ENCODE results near the gene DUSP10.

Gene DUSP10

DNA sequence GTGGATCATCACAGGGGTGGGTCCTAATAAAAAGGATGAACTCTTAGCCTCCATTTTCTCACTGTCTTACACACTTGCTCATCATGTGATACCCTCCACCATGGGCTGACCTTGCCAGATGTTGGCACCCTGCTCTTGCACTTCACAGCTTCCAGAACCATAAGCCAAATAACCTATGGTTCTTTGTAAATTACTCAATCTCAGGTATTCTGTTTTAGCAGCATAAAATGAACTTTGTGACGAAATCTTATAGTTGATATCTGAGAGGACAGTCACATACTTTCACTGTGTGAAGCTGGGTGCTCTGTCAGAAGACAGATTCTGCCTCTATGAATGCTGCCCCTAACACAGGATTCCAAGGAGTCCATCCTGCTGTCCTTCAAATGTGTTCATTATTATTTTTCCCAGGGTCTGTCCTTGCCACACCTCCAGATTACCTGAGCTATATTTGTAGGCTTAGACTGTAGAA lies 13.8 kb downstream of the DUSP10 start:
- no peak for DNase-seq

DNA sequence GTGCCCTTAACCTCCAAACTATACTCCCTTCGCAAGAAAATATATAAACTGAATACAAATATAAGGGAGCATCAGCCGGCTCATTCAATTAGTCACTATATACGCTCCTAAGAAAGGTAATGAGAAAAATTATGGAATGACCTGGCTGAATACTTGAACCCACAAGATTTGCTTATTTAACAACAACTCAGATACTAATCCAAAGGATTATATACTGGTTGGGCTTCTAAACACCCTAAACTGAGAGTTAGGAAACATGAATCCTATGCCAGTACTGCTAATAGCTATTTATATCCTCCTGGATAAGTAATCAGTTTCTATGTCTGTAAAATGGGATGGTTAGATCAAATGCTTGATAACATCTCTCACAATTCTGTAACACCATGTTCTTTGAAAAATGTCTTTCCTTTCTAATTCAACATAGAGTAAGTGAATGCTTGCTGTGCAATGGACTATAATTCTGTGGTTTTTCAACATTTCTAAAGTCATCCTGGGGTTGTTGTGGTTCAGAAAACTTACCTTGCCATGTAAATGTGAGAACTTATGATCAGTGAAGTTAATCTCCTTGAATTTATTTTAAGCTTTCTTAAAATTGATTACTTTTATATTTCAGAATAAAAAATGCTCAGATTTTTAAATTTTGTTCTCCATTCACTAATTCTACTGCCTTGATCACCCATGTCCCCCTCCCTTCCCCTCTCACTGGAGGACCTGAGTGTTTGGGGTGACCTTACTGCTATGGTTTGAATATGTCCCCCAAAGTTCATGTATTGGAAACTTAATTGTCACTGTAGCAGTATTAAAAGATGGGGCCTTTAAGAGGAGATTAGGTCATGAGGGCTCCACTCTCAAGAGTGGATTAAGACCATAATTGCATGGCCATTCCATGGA lies 14.5 kb downstream of the DUSP10 start:
- no peak for DNase-seq

DNA sequence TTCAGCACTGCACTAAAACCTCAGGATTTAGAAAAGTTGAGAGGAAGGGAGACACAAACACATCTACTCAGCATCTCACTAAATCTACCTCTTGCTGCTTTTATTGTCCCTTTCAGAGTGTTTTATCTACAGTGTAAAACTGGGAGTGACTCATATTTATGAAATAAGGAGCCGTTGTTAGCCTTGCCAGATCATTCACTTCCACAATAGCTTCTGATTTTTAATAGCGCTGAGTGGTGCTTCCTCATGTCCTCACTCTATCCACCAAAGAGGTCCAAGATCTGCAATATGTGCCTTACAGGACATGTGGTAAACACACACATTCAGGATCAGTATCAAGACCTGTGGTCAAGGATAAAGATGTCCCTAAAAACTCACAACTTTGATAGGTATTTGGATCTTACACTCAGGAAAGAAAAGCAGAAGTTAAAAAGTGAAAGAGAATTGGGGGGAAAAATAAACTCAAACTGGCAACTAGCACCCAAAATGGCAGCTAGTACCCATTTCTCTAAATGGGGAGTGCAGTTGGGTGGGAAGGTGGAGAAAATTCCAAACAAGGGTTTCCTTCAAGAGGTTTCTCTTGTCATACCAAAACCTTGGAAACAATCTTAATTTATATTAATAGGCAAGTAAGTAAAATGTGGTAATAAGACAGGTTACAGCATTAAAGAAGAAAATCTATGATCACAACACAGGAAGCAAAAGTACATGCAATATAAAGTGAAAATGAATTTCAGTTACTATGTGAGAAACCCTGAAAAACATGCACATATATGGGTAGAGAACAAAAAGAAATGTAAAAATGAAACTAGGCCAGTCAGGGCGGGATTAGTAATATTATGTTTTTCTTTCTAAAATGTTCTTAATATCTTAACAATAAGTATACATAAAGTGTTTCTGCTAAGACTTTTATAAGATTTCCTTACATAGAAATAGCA lies 15.9 kb downstream of the DUSP10 start:
- no peak for DNase-seq

DNA sequence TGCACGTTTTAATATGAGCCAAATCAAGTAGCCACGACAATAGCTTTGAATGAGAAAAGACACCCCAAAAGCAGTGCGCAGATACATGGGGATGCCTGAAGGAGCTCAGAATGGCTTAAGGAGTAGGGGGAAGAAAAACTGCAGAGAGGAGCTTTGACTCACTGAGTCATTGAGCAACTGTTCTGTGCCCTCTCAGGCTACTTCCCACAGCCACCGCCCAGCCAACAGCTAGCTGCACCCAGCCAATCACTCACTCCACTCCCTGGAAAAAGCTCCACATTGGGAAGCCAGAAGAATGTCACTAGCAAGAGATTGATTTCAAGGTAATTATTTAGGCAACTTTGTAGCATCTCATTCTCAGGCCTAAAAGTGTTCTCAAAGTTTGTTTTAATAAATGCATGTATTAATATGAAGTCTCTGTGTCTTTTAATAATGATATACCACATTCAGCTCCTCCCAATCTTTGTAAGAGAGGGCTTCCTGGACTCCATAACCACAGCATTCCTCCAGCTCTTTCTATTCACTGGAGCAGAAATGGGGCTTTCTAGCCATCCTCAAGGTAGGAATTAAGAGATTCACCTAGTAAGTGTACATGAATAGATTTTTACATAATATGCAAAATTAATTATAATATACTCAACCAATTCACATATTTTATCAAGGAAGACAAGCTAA lies 16.8 kb downstream of the DUSP10 start:
- DNase-seq, result no peak

GRCh38 chr1:221723848-221724236 lies 18.0 kb downstream of the DUSP10 start:
- DNase-seq, result no peak

- no peak for DNase-seq
These were observed 18.7 kb downstream of the DUSP10 start for GRCh38 chr1:221723018-221723847.

DNA sequence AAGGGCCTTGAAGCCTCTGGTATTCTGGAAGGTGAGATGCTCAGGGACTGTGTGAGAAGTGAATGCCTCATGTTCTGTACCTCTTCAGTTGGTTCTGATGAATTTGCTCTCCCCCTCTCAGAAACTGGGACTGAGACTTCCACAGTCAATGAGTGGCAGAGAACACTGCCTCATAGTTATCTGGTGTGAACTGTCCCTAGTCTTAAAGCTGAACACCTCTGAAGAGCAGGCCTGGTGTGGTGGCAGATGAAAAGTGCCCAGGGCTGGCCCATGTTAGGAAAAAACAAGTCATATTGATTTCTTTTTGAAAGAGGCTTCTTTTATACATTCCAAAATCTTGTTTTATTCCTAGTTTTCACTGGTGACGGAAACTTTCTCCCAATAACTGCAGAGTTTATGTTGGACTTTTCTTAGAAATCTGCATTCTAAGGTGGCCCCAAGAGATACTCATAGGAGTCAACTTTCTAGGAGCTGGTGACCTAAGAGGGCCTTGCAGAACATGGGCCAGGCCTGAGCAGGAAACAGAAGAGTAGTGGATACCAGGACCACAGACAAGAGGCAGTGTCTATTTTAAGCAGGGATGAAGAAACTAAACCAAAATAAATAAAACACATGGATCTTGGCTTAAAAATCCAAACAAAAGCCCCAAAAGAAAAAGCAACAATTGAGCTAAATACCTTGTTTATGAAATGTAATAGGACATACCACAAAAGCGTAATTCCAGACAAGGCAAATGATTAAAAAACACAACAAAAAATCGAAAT lies 19.5 kb downstream of the DUSP10 start:
- no peak for DNase-seq

GRCh38 chr1:221720545-221720944 lies 21.3 kb downstream of the DUSP10 start:
- DNase-seq, result no peak

- DNase-seq, result no peak
These were observed 21.9 kb downstream of the DUSP10 start for GRCh38 chr1:221719987-221720386.

DNA sequence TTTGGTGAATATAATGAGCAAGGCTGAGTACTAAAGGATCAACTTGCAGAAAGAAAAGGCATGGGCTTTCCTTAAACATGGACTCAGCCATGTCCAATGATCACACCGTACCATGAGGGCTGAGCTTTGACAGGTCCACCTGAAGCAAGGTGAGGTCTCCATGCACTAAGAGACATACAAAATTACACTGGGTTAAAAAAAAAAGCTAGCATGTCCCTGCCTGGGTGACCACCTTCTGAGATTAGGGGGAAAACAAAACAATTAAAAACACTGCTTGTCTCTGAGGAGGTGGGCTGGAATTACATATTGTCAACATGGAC lies 22.7 kb downstream of the DUSP10 start:
- no peak for DNase-seq

- DNase-seq, result no peak
These were observed 23.3 kb downstream of the DUSP10 start for GRCh38 chr1:221718381-221719277.

- DNase-seq, result no peak
These were observed 24.4 kb downstream of the DUSP10 start for GRCh38 chr1:221717485-221717853.

DNA sequence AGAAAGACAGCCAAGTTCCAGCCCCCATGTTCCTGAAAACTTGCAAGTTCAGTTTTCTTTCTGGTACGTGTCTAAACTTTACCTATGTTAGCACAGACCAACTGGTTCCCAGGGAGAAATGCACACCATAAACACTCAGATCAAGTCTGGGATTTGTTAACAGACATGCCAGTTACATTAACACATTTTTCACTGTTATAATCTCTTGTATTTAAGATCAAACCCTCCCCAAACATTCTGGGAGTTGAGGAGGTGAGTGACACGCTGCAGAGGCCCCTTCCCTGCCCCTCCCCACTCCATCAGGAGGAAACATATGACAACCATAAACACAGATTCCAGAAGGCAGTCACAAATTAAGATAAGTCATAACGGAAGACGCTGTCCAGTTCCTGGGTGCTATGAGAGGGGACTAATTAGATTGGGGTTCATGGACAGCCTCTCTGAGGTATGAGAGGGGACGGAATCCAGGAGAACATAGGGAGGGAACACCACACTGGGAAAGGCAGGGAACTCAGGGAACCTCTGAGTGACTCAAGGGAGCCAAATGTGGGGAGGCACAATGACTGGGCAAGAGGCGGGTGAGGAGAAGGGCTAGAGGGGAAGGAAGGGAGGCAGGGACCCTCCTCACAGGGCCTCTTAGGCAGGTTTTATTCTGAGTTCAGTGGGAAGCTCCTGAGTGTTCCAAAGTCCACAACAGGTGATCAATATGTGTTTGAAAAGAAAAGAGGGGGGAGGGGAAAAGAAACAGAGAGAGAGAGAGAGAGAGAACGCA lies 25.0 kb downstream of the DUSP10 start:
- DNase-seq, result no peak

GRCh38 chr1:221715321-221716169 lies 26.3 kb downstream of the DUSP10 start:
- no peak for DNase-seq

DNA sequence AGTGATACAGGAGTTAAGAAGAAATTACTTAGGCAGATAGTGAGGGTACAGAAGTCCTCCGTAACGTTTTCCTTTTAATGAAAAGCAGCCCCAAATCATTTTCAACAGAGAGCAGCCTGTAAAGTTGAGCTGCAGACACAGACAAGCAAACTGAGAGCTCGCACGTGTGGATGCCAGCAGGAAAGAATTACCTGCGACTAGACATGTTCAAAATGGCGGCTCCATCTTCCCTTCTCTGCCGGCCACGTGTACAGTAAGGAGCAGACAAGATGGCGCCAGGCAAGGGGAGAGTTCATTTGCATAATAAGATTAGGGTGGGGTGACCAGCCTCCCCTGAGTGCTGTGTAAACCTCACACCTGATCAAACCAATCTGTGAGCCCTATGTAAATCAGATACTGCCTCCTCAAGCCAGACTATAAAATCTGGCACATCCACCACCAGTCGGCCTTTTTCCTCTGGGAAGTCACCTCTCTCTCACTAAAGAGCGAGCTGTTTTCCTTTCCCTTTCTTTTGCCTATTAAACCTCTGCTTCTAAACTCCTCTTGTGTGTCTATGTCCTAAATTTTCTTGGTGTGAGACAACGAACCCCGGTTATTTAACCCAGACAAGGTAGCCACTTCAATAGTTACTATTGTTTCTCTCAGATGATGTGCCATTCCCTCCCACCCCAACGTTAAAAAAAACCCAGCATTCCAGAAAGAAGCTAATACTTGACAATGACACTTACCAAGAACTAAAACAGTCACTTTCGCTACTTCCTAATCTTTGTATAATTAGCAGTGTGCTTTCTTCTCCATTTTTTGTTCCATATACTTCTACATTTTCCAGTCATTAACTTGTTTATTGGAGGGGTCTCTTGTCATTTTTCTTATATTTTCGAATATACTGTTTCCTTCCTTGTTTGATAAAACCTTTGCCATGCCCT lies 27.4 kb downstream of the DUSP10 start:
- DNase-seq, result no peak

GRCh38 chr1:221712776-221713431 lies 29.0 kb downstream of the DUSP10 start:
- DNase-seq, result no peak

GRCh38 chr1:221712198-221712684 lies 29.6 kb downstream of the DUSP10 start:
- DNase-seq, result no peak
